HepG2 (cell line): Measurements from ENCODE around the gene ANO10. TPM values are rescaled to one million over a fixed set of nuclear protein-coding genes. Genes with fewer than 3 reads are reported as not detected.

Experiments
- AGO2 ChIP-seq: fragments of 200-400 bp; formaldehyde crosslinking; optimal IDR thresholded peaks from 2 replicates; pipeline ENCODE3; 2017; ENCODE audit warnings: mild to moderate bottlenecking, low read depth, low read length, moderate library complexity
- BHLHE40 ChIP-seq: IDR thresholded peaks from 2 replicates; pipeline ENCODE4 v1.6.1; 2011; ENCODE audit warnings: low read length, improper control_type of control experiment
- BRCA1 ChIP-seq: sonication (generic); formaldehyde crosslinking; IDR thresholded peaks from 2 replicates; pipeline ENCODE4 v1.4.0; 2020; ENCODE audit warnings: missing genetic modification reagents
- CHD4 ChIP-seq: fragments of 200-600 bp; sonication (generic); IDR thresholded peaks from 2 replicates; pipeline ENCODE4 v1.7.0; 2017; ENCODE audit warnings: mild to moderate bottlenecking, low read length, borderline replicate concordance
- CSRNP1 ChIP-seq: sonication (generic); formaldehyde crosslinking; IDR thresholded peaks from 2 replicates; pipeline ENCODE4 v1.8.1; 2023; ENCODE audit warnings: mild to moderate bottlenecking, missing genetic modification reagents
- DNMT1 ChIP-seq: sonication (generic); formaldehyde crosslinking; IDR thresholded peaks from 2 replicates; pipeline ENCODE4 v1.5.1; 2020; ENCODE audit warnings: mild to moderate bottlenecking, missing genetic modification reagents
- FOXP1 ChIP-seq, 2 experiments: fragments of 450-650 bp in 1 of 2; IDR thresholded peaks; 2 replicates each; pipeline ENCODE4 v1.6.1; 2017 to 2018; ENCODE audit warnings: antibody characterized with exemption in 1 of 2
- KLF13 ChIP-seq: sonication (generic); formaldehyde crosslinking; IDR thresholded peaks from 2 replicates; pipeline ENCODE4 v1.4.0; 2020; ENCODE audit warnings: mild to moderate bottlenecking, missing genetic modification reagents
- LCORL ChIP-seq, 2 experiments: fragments of 450-650 bp in 1 of 2; sonication (generic) in 1 of 2; formaldehyde crosslinking in 1 of 2; IDR thresholded peaks; 2 replicates each; pipeline versions ENCODE4 v1.5.0 to v1.6.1; 2017 to 2020; ENCODE audit warnings: antibody characterized with exemption in 1 of 2, missing genetic modification reagents in 1 of 2
- MED1 ChIP-seq: sonication (generic); formaldehyde crosslinking; IDR thresholded peaks from 2 replicates; pipeline ENCODE4 v1.4.0; 2020; ENCODE audit warnings: missing genetic modification reagents
- NKX3-1 ChIP-seq: sonication (generic); formaldehyde crosslinking; IDR thresholded peaks from 2 replicates; pipeline ENCODE4 v1.5.0; 2020; ENCODE audit warnings: missing genetic modification reagents
- POLR2AphosphoS2 ChIP-seq: IDR thresholded peaks from 2 replicates; pipeline ENCODE4 v1.6.1; 2011; ENCODE audit warnings: low read depth, low read length, improper control_type of control experiment
- RAD51 ChIP-seq: fragments of 450-650 bp; IDR thresholded peaks from 2 replicates; pipeline ENCODE4 v1.6.1; 2016; ENCODE audit warnings: borderline replicate concordance
- SAFB2 ChIP-seq: sonication (generic); formaldehyde crosslinking; IDR thresholded peaks from 2 replicates; pipeline ENCODE4 v1.5.1; 2020; ENCODE audit warnings: missing genetic modification reagents, low read depth, mild to moderate bottlenecking, borderline replicate concordance
- THYN1 ChIP-seq: sonication (generic); formaldehyde crosslinking; IDR thresholded peaks from 2 replicates; pipeline ENCODE4 v1.8.1; 2023; ENCODE audit warnings: low read depth, mild to moderate bottlenecking, moderate library complexity, missing genetic modification reagents, borderline replicate concordance
- ZNF207 ChIP-seq: fragments of 450-650 bp; IDR thresholded peaks from 2 replicates; pipeline ENCODE4 v1.6.1; 2016; ENCODE audit warnings: antibody characterized with exemption, borderline replicate concordance
- ZNF234 ChIP-seq: sonication (generic); formaldehyde crosslinking; conservative IDR thresholded peaks from 2 replicates; pipeline ENCODE4 v1.5.1; 2020; ENCODE audit warnings: mild to moderate bottlenecking, missing genetic modification reagents
- ZNF251 ChIP-seq: sonication (generic); formaldehyde crosslinking; IDR thresholded peaks from 2 replicates; pipeline ENCODE4 v1.9.0; 2021; ENCODE audit warnings: mild to moderate bottlenecking, missing genetic modification reagents
- ZNF33B ChIP-seq: sonication (generic); formaldehyde crosslinking; IDR thresholded peaks from 2 replicates; pipeline ENCODE4 v1.5.1; 2020; ENCODE audit warnings: mild to moderate bottlenecking, missing genetic modification reagents
- ZNF350 ChIP-seq: sonication (generic); formaldehyde crosslinking; IDR thresholded peaks from 2 replicates; pipeline ENCODE4 v1.4.0; 2020; ENCODE audit warnings: mild to moderate bottlenecking, low read depth, missing genetic modification reagents, borderline replicate concordance
- ZNF441 ChIP-seq: sonication (generic); formaldehyde crosslinking; IDR thresholded peaks from 2 replicates; pipeline ENCODE4 v1.7.0; 2021; ENCODE audit warnings: missing genetic modification reagents, borderline replicate concordance
- ZNF879 ChIP-seq: sonication (generic); formaldehyde crosslinking; IDR thresholded peaks from 2 replicates; pipeline ENCODE4 v1.8.1; 2023; ENCODE audit warnings: missing genetic modification reagents
- polyA plus RNA-seq, 8 experiments: library from polyadenylated mRNA; depleted of rRNA in 3 of 8; stranded (reverse) in 7 of 8; unstranded in 1 of 8; fragments of >200 nt; fragmentation: Illumina TruSeq in 4 of 8; extraction: Trizol in 4 of 8; gene quantifications; 2 replicates each; pipeline versions ENCODE4 v1.2.1 to v1.2.3, GENCODE V29; 2011 to 2016; ENCODE audit warnings: low read depth in 4 of 8, missing spikeins in 1 of 8, mixed read lengths in 1 of 8; ENCODE audit not compliant: insufficient read depth in 1 of 8
- total RNA-seq, 5 experiments: library from RNA; depleted of rRNA; stranded (reverse); fragments of >200 nt; fragmentation: Illumina TruSeq; extraction: Trizol; gene quantifications; 2 replicates each; pipeline ENCODE4 v1.2.3, GENCODE V29; 2016; ENCODE audit warnings: low read depth in 1 of 5
- TF ChIP-seq, protein P1 (sequence below): sonication (generic); formaldehyde crosslinking; IDR thresholded peaks from 2 replicates; pipeline ENCODE4 v1.4.0; 2020; ENCODE audit warnings: mild to moderate bottlenecking, missing genetic modification reagents
- TF ChIP-seq, protein P2 (sequence below): sonication (generic); formaldehyde crosslinking; IDR thresholded peaks from 2 replicates; pipeline ENCODE4 v1.4.0; 2020; ENCODE audit warnings: missing genetic modification reagents; ENCODE audit errors: not compliant biosample characterization
- TF ChIP-seq, protein P3 (sequence below): sonication (generic); formaldehyde crosslinking; IDR thresholded peaks from 2 replicates; pipeline ENCODE4 v1.4.0; 2020; ENCODE audit warnings: mild to moderate bottlenecking, missing genetic modification reagents

ANO10 gene
- total and polyA plus RNA-seq, 2 of the 13 experiments (the other 11 are each of a cell fraction or from before 2014, with no cell fraction given) = 10.4 to 13.1 TPM

DNA sequence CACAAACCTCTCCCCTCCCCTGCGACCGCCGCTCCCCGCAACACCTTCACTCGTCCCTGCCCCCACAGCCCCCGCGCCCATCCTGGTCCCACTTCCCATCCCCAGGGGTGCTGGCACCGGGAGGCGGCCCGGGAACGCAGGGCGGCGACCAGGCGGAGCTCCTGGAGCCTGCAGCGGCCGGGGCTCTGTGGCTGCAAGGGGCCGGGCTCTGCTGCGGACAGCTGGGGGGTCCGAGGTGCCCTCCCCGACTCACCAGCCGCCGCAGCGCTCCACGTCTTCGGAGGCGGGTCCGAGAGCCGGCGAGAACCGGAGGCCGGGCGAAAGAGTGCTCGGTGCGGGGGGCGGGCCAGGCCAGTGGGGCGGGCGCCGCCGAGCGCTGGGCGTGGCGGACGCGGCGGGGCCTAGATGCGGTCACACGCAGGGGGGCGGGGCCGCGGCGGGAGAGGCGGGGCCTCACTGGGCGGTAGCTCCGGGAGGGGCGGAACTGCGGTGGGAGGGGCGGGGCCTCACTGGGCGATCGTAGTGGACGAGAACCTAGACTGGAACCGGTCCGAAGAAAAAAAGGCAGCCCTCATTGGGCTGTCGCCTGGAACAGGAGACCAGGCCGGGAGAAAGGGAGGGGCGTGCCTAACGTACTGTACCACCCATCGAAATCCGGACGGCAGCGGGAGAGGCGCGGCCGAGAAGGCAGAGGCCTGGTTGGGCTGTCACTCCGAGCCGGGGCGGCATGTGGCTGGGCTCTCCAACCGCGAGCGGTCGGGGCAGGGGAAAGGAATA lies at the start of gene ANO10 (continued):
- TF ChIP-seq ZNF251 (CRISPR knock-in tag) = no peak
- TF ChIP-seq ZNF441 = no peak
- TF ChIP-seq AGO2 = no peak
- no peak for TF ChIP-seq ZNF207
- TF ChIP-seq BRCA1 (CRISPR knock-in tag) = no peak
- peak; percentile 55 for TF ChIP-seq CSRNP1
- no peak for TF ChIP-seq ZNF33B
- no peak for TF ChIP-seq MED1 (CRISPR knock-in tag)
- no peak for TF ChIP-seq LCORL (IDR thresholded peaks at IDR 0.05)
- TF ChIP-seq LCORL (CRISPR knock-in tag; IDR thresholded peaks at IDR 0.05) = peak; percentile 32; the same call in 1 of the 2 replicates
- TF ChIP-seq, protein P1, sequence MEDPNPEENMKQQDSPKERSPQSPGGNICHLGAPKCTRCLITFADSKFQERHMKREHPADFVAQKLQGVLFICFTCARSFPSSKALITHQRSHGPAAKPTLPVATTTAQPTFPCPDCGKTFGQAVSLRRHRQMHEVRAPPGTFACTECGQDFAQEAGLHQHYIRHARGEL (CRISPR knock-in tag) = no peak
- TF ChIP-seq, protein P2, sequence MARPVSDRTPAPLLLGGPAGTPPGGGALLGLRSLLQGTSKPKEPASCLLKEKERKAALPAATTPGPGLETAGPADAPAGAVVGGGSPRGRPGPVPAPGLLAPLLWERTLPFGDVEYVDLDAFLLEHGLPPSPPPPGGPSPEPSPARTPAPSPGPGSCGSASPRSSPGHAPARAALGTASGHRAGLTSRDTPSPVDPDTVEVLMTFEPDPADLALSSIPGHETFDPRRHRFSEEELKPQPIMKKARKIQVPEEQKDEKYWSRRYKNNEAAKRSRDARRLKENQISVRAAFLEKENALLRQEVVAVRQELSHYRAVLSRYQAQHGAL (CRISPR knock-in tag) = no peak
- no peak for TF ChIP-seq ZNF234 (CRISPR knock-in tag)
- 0 out of 2 replicates have a peak, but pooled peaks have one; percentile 48 for TF ChIP-seq KLF13 (CRISPR knock-in tag)
- TF ChIP-seq RAD51 = no peak
- no peak for TF ChIP-seq NKX3-1 (CRISPR knock-in tag)
- TF ChIP-seq, protein P3, sequence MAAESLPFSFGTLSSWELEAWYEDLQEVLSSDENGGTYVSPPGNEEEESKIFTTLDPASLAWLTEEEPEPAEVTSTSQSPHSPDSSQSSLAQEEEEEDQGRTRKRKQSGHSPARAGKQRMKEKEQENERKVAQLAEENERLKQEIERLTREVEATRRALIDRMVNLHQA (CRISPR knock-in tag) = no peak
- no peak for TF ChIP-seq ZNF879 (CRISPR knock-in tag)
- TF ChIP-seq BHLHE40 = no peak
- TF ChIP-seq ZNF350 (CRISPR knock-in tag) = peak; percentile 34; the same call in 1 of the 2 replicates
- TF ChIP-seq THYN1 (CRISPR knock-in tag) = no peak
- TF ChIP-seq DNMT1 (CRISPR knock-in tag) = no peak
- TF ChIP-seq SAFB2 (CRISPR knock-in tag) = no peak; the same call in 1 of the 2 replicates
- TF ChIP-seq POLR2AphosphoS2 = no peak
- TF ChIP-seq FOXP1 (IDR thresholded peaks at IDR 0.05) = no peak
- TF ChIP-seq FOXP1 (CRISPR knock-in tag; IDR thresholded peaks at IDR 0.05) = no peak
- TF ChIP-seq CHD4 = no peak
